Keratinocyte (primary cell): ENCODE data around the gene CDR2L. TPM values are rescaled to one million over a fixed set of nuclear protein-coding genes. Genes with fewer than 3 reads are reported as not detected.

Source experiments
- DNase-seq: peaks from one replicate; pipeline ENCODE4 v3.0.0-alpha.2; 2011; ENCODE audit warnings: low read depth, missing footprints, low spot score
- FAIRE-seq: peaks from 2 replicates; lab custom pipeline; 2011; peaks lifted over from hg19 to GRCh38; lab: Jason Lieb, UNC
- H2AFZ ChIP-seq: 2 replicates; pipeline ENCODE4 v1.6.0; 2012; ENCODE audit warnings: low read length, control low read depth, inconsistent platforms; ENCODE audit not compliant: control insufficient read depth
- H3K27ac ChIP-seq: 2 replicates; pipeline ENCODE4 v1.5.1; 2011; ENCODE audit warnings: low read length; ENCODE audit not compliant: control insufficient read depth, insufficient read depth
- H3K27me3 ChIP-seq: 3 replicates; pipeline ENCODE4 v1.6.0; 2011; ENCODE audit warnings: low read length; ENCODE audit not compliant: control insufficient read depth, insufficient read depth; ENCODE audit errors: extremely low read depth
- H3K36me3 ChIP-seq, 2 experiments: 2 replicates in 1 of 2; 3 replicates in 1 of 2; pipeline ENCODE4 v1.5.1; 2011; ENCODE audit warnings: low read length in 2 of 2, mild to moderate bottlenecking in 1 of 2; ENCODE audit not compliant: control insufficient read depth in 2 of 2, insufficient read depth in 2 of 2; ENCODE audit errors: extremely low read depth in 1 of 2
- H3K4me1 ChIP-seq: 3 replicates; pipeline ENCODE4 v1.5.1; 2011; ENCODE audit warnings: low read length; ENCODE audit not compliant: control insufficient read depth, insufficient read depth; ENCODE audit errors: extremely low read depth
- H3K4me2 ChIP-seq: 3 replicates; pipeline ENCODE4 v1.6.0; 2011; ENCODE audit warnings: low read depth, low read length; ENCODE audit not compliant: control insufficient read depth, insufficient read depth; ENCODE audit errors: extremely low read depth
- H3K4me3 ChIP-seq, 3 experiments: fragments of 200-600 bp in 1 of 3; sonication (generic) in 1 of 3; 2 replicates in 2 of 3; 3 replicates in 1 of 3; pipeline ENCODE4 v1.5.1; 2011 to 2016; ENCODE audit warnings: low read length in 3 of 3, mild to moderate bottlenecking in 3 of 3, control low read depth in 2 of 3, inconsistent platforms in 1 of 3, low read depth in 1 of 3, mixed read lengths in 1 of 3, mixed run types in 1 of 3, moderate library complexity in 1 of 3; ENCODE audit not compliant: control insufficient read depth in 2 of 3, insufficient read depth in 2 of 3; ENCODE audit errors: extremely low read depth in 1 of 3
- H3K79me2 ChIP-seq: 2 replicates; pipeline ENCODE4 v1.6.0; 2012; ENCODE audit warnings: low read length; ENCODE audit not compliant: control insufficient read depth, insufficient read depth
- H3K9ac ChIP-seq: 3 replicates; pipeline ENCODE4 v1.6.0; 2011; ENCODE audit warnings: low read length; ENCODE audit not compliant: control insufficient read depth, insufficient read depth; ENCODE audit errors: extremely low read depth
- H3K9me1 ChIP-seq: 3 replicates; pipeline ENCODE4 v1.6.0; 2011; ENCODE audit warnings: low read length; ENCODE audit not compliant: control insufficient read depth, insufficient read depth; ENCODE audit errors: extremely low read depth
- H3K9me3 ChIP-seq: 2 replicates; pipeline ENCODE4 v1.5.1; 2012; ENCODE audit warnings: low read depth, low read length; ENCODE audit not compliant: control insufficient read depth
- H4K20me1 ChIP-seq: 3 replicates; pipeline ENCODE4 v1.6.0; 2011; ENCODE audit warnings: low read length; ENCODE audit not compliant: control insufficient read depth, insufficient read depth; ENCODE audit errors: extremely low read depth
- CTCF ChIP-seq, 3 experiments: IDR thresholded peaks in 1 of 3; conservative IDR thresholded peaks in 1 of 3; optimal IDR thresholded peaks in 1 of 3; 2 replicates in 2 of 3; 3 replicates in 1 of 3; pipeline versions ENCODE3 to v1.5.1; 2011; ENCODE audit warnings: low read length in 3 of 3, mild to moderate bottlenecking in 3 of 3, moderate library complexity in 2 of 3, control low read depth in 1 of 3, inconsistent platforms in 1 of 3; ENCODE audit not compliant: insufficient read depth in 2 of 3; ENCODE audit errors: extremely low read depth in 1 of 3
- EZH2 ChIP-seq: IDR thresholded peaks from one replicate; pipeline ENCODE4 v1.6.1; 2012; ENCODE audit warnings: inconsistent platforms, mild to moderate bottlenecking, low read length, moderate library complexity
- dilution Hi-C: fragments of 300-500 bp; cut with MboI; formaldehyde crosslinking; loops from one replicate; pipeline ENCODE4 v1.7.0; 2020; ENCODE audit warnings: low sequenced_read_pairs; ENCODE audit not compliant: extremely low pct_ligation_motif_present
- polyA plus RNA-seq, 5 experiments: library from polyadenylated mRNA; depleted of rRNA in 3 of 5; stranded (reverse) in 3 of 5; stranded (forward) in 1 of 5; unstranded in 1 of 5; fragments of >200 nt; gene quantifications; 1 replicate in 1 of 5; 2 replicates in 3 of 5; 3 replicates in 1 of 5; pipeline versions ENCODE4 v1.2.1 to v1.2.3, GENCODE V29; 2011 to 2012; ENCODE audit warnings: missing spikeins in 2 of 5, low read depth in 1 of 5, low replicate concordance in 1 of 5

Gene CDR2L
- polyA plus RNA-seq, 1 donor (not counting 4 experiments of a cell fraction or from before 2014, with no cell fraction given) = 7.1 TPM

GRCh38 chr17:74990581-74991105, 3.2 kb downstream of the CDR2L start:
- Histone ChIP-seq H3K4me2 (no peak overlapping the region), H3K9me1 (peaks cover 2% of the 10 kb centered on the region), H3K79me2 (peaks cover 2% of the 10 kb centered on the region), H3K9ac (no peak overlapping the region), H2AFZ (no peak overlapping the region), H4K20me1 (no peaks in the 10 kb centered on the region), H3K4me1 (peaks cover 43% of the 10 kb centered on the region), H3K36me3 (peaks cover 0 to 1% of the 10 kb centered on the region in 2 experiments), H3K27me3 (no peaks in the 10 kb centered on the region), H3K27ac (no peak overlapping the region), H3K4me3 (no peak overlapping the region), H3K9me3 (no peaks in the 10 kb centered on the region)
- TF ChIP-seq EZH2 (no peak), CTCF (optimal IDR thresholded peaks at IDR 0.05 in 1 of 3, IDR thresholded peaks at IDR 0.05 in 1 of 3, conservative IDR thresholded peaks at IDR 0.05 in 1 of 3; ENCODE audit: extremely low read depth in 1 of 3, insufficient read depth in 2 of 3, low read length in 3 of 3) (no peak)
- no peak for FAIRE-seq
- dilution Hi-C loops = no loop called here
- no peak for DNase-seq

GRCh38 chr17:74992223-74992622, 4.8 kb downstream of the CDR2L start:
- no peak overlapping the region for H3K27ac ChIP-seq
- H3K36me3 ChIP-seq = peaks cover 0 to 2% of the 10 kb centered on the region in 2 experiments
- H4K20me1 ChIP-seq = no peaks in the 10 kb centered on the region
- no peak for DNase-seq
- no peaks in the 10 kb centered on the region for H3K27me3 ChIP-seq
- dilution Hi-C loops = no loop called here
- H3K4me3 ChIP-seq = no peak overlapping the region
- H3K9me3 ChIP-seq = no peaks in the 10 kb centered on the region
- H3K9ac ChIP-seq = no peak overlapping the region
- FAIRE-seq = no peak
- H3K4me1 ChIP-seq = peaks cover 37% of the 10 kb centered on the region
- H3K9me1 ChIP-seq = peaks cover 2% of the 10 kb centered on the region
- TF ChIP-seq EZH2 = no peak
- TF ChIP-seq CTCF (optimal IDR thresholded peaks at IDR 0.05 in 1 of 3, IDR thresholded peaks at IDR 0.05 in 1 of 3, conservative IDR thresholded peaks at IDR 0.05 in 1 of 3; ENCODE audit: extremely low read depth in 1 of 3, insufficient read depth in 2 of 3, low read length in 3 of 3) = no peak
- no peak overlapping the region for H2AFZ ChIP-seq
- H3K79me2 ChIP-seq = peaks cover 2% of the 10 kb centered on the region
- no peak overlapping the region for H3K4me2 ChIP-seq
